A549 (cell line): ENCODE results near the gene TMPRSS4.

Source experiments
- CHD2 ChIP-seq: fragments of 150-350 bp; IDR thresholded peaks from 2 replicates; pipeline ENCODE4 v1.6.1; 2014; ENCODE audit warnings: low read length; ENCODE audit not compliant: partially characterized antibody
- CTCF ChIP-seq: fragments of >200 bp; sonication (Bioruptor Twin); formaldehyde crosslinking; IDR thresholded peaks from 3 replicates; pipeline ENCODE4 v1.5.1; 2016
- EP300 ChIP-seq, 2 experiments: fragments of >200 bp; sonication (Bioruptor Twin); formaldehyde crosslinking; IDR thresholded peaks; 2 replicates in 1 of 2; 3 replicates in 1 of 2; pipeline ENCODE4 v1.6.1; 2016 to 2017
- HDAC2 ChIP-seq: fragments of 200-600 bp; sonication (generic); IDR thresholded peaks from 2 replicates; pipeline ENCODE4 v1.6.1; 2016
- MAX ChIP-seq: IDR thresholded peaks from 2 replicates; pipeline ENCODE4 v1.6.1; 2012
- MAZ ChIP-seq: fragments of 150-350 bp; IDR thresholded peaks from 2 replicates; pipeline ENCODE4 v1.6.1; 2014; ENCODE audit warnings: antibody characterized with exemption, low read depth, low read length, borderline replicate concordance
- NR3C1 ChIP-seq: fragments of >200 bp; sonication (Bioruptor Twin); formaldehyde crosslinking; IDR thresholded peaks from 3 replicates; pipeline ENCODE4 v1.6.1; 2017
- POLR2A ChIP-seq: IDR thresholded peaks from 2 replicates; pipeline ENCODE4 v1.6.1; 2012; ENCODE audit warnings: mild to moderate bottlenecking, low read length
- REST ChIP-seq: fragments of 200-600 bp; sonication (generic); IDR thresholded peaks from 2 replicates; pipeline ENCODE4 v1.6.1; 2016; ENCODE audit warnings: antibody characterized with exemption, mild to moderate bottlenecking, moderate library complexity
- TP53 ChIP-seq: fragments of 250-450 bp; sonication (Bioruptor Pico); IDR thresholded peaks from 2 replicates; pipeline ENCODE4 v1.5.0; 2021; ENCODE audit warnings: mild to moderate bottlenecking, moderate library complexity

- no peak for TF ChIP-seq CTCF
- TF ChIP-seq TP53 (CRISPR knock-in tag) = no peak
- no peak for TF ChIP-seq NR3C1
- no peak for TF ChIP-seq REST
- no peak for TF ChIP-seq MAX
- no peak for TF ChIP-seq CHD2
- TF ChIP-seq MAZ = no peak
- no peak for TF ChIP-seq HDAC2
- TF ChIP-seq EP300 (IDR thresholded peaks at IDR 0.05) = no peak
- TF ChIP-seq POLR2A = no peak
Observed at GRCh38 chr11:118152020-118152551, 75.2 kb downstream of the TMPRSS4 start.
